Keratinocyte (primary cell): ENCODE data around the gene OR4X1. TPM values are rescaled to one million over a fixed set of nuclear protein-coding genes. Genes with fewer than 3 reads are reported as not detected.
"Not testable (repeated sequence)": the region's sequence is repeated elsewhere in the genome, so short reads cannot be mapped to it uniquely, and the experiment has no call there.

Experiments used
- DNase-seq: peaks from one replicate; pipeline ENCODE4 v3.0.0-alpha.2; 2011; ENCODE audit warnings: low read depth, missing footprints, low spot score
- FAIRE-seq: peaks from 2 replicates; lab custom pipeline; 2011; peaks lifted over from hg19 to GRCh38; lab: Jason Lieb, UNC
- H2AFZ ChIP-seq: 2 replicates; pipeline ENCODE4 v1.6.0; 2012; ENCODE audit warnings: low read length, control low read depth, inconsistent platforms; ENCODE audit not compliant: control insufficient read depth
- H3K27ac ChIP-seq: 2 replicates; pipeline ENCODE4 v1.5.1; 2011; ENCODE audit warnings: low read length; ENCODE audit not compliant: control insufficient read depth, insufficient read depth
- H3K27me3 ChIP-seq: 3 replicates; pipeline ENCODE4 v1.6.0; 2011; ENCODE audit warnings: low read length; ENCODE audit not compliant: control insufficient read depth, insufficient read depth; ENCODE audit errors: extremely low read depth
- H3K36me3 ChIP-seq, 2 experiments: 2 replicates in 1 of 2; 3 replicates in 1 of 2; pipeline ENCODE4 v1.5.1; 2011; ENCODE audit warnings: low read length in 2 of 2, mild to moderate bottlenecking in 1 of 2; ENCODE audit not compliant: control insufficient read depth in 2 of 2, insufficient read depth in 2 of 2; ENCODE audit errors: extremely low read depth in 1 of 2
- H3K4me1 ChIP-seq: 3 replicates; pipeline ENCODE4 v1.5.1; 2011; ENCODE audit warnings: low read length; ENCODE audit not compliant: control insufficient read depth, insufficient read depth; ENCODE audit errors: extremely low read depth
- H3K4me2 ChIP-seq: 3 replicates; pipeline ENCODE4 v1.6.0; 2011; ENCODE audit warnings: low read depth, low read length; ENCODE audit not compliant: control insufficient read depth, insufficient read depth; ENCODE audit errors: extremely low read depth
- H3K4me3 ChIP-seq, 3 experiments: fragments of 200-600 bp in 1 of 3; sonication (generic) in 1 of 3; 2 replicates in 2 of 3; 3 replicates in 1 of 3; pipeline ENCODE4 v1.5.1; 2011 to 2016; ENCODE audit warnings: low read length in 3 of 3, mild to moderate bottlenecking in 3 of 3, control low read depth in 2 of 3, inconsistent platforms in 1 of 3, low read depth in 1 of 3, mixed read lengths in 1 of 3, mixed run types in 1 of 3, moderate library complexity in 1 of 3; ENCODE audit not compliant: control insufficient read depth in 2 of 3, insufficient read depth in 2 of 3; ENCODE audit errors: extremely low read depth in 1 of 3
- H3K79me2 ChIP-seq: 2 replicates; pipeline ENCODE4 v1.6.0; 2012; ENCODE audit warnings: low read length; ENCODE audit not compliant: control insufficient read depth, insufficient read depth
- H3K9ac ChIP-seq: 3 replicates; pipeline ENCODE4 v1.6.0; 2011; ENCODE audit warnings: low read length; ENCODE audit not compliant: control insufficient read depth, insufficient read depth; ENCODE audit errors: extremely low read depth
- H3K9me1 ChIP-seq: 3 replicates; pipeline ENCODE4 v1.6.0; 2011; ENCODE audit warnings: low read length; ENCODE audit not compliant: control insufficient read depth, insufficient read depth; ENCODE audit errors: extremely low read depth
- H3K9me3 ChIP-seq: 2 replicates; pipeline ENCODE4 v1.5.1; 2012; ENCODE audit warnings: low read depth, low read length; ENCODE audit not compliant: control insufficient read depth
- H4K20me1 ChIP-seq: 3 replicates; pipeline ENCODE4 v1.6.0; 2011; ENCODE audit warnings: low read length; ENCODE audit not compliant: control insufficient read depth, insufficient read depth; ENCODE audit errors: extremely low read depth
- CTCF ChIP-seq, 3 experiments: IDR thresholded peaks in 1 of 3; conservative IDR thresholded peaks in 1 of 3; optimal IDR thresholded peaks in 1 of 3; 2 replicates in 2 of 3; 3 replicates in 1 of 3; pipeline versions ENCODE3 to v1.5.1; 2011; ENCODE audit warnings: low read length in 3 of 3, mild to moderate bottlenecking in 3 of 3, moderate library complexity in 2 of 3, control low read depth in 1 of 3, inconsistent platforms in 1 of 3; ENCODE audit not compliant: insufficient read depth in 2 of 3; ENCODE audit errors: extremely low read depth in 1 of 3
- EZH2 ChIP-seq: IDR thresholded peaks from one replicate; pipeline ENCODE4 v1.6.1; 2012; ENCODE audit warnings: inconsistent platforms, mild to moderate bottlenecking, low read length, moderate library complexity
- dilution Hi-C: fragments of 300-500 bp; cut with MboI; formaldehyde crosslinking; loops from one replicate; pipeline ENCODE4 v1.7.0; 2020; ENCODE audit warnings: low sequenced_read_pairs; ENCODE audit not compliant: extremely low pct_ligation_motif_present
- polyA plus RNA-seq, 5 experiments: library from polyadenylated mRNA; depleted of rRNA in 3 of 5; stranded (reverse) in 3 of 5; stranded (forward) in 1 of 5; unstranded in 1 of 5; fragments of >200 nt; gene quantifications; 1 replicate in 1 of 5; 2 replicates in 3 of 5; 3 replicates in 1 of 5; pipeline versions ENCODE4 v1.2.1 to v1.2.3, GENCODE V29; 2011 to 2012; ENCODE audit warnings: missing spikeins in 2 of 5, low read depth in 1 of 5, low replicate concordance in 1 of 5

Gene OR4X1
- polyA plus RNA-seq, 1 donor (not counting 4 experiments of a cell fraction or from before 2014, with no cell fraction given): not detected

DNA sequence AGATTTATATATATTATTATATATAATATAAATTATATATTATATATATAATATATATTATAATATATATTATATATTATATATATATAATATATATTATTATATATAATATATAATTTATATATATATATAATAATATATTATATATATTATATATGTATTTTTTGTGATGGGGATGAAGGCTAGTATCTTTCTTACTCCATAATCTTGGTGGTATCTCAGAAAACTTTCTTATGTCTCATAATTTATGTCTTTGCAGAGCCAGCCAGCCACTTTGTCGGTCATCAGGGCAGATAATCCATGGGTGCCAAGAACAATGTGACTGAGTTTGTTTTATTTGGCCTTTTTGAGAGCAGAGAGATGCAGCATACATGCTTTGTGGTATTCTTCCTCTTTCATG is 42.3 kb downstream of the OR4X1 start, which contains the start of gene OR4S1:
Gene OR4S1, plus strand, starts transcription at position 301 of the 400 bp plus-strand sequence. Its CDS starts 0 bp downstream, at position 301.
- Histone ChIP-seq H2AFZ (no peak within 1 kb of the TSS), H3K36me3 (no peaks in the 10 kb centered on the region), H3K9me3 (no peaks in the 10 kb centered on the region), H3K27ac (no peak within 1 kb of the TSS), H3K4me1 (no peaks in the 10 kb centered on the region), H3K9ac (no peak within 1 kb of the TSS), H3K4me3 (no peak within 1 kb of the TSS), H3K79me2 (no peaks in the 10 kb centered on the region), H3K27me3 (no peaks in the 10 kb centered on the region), H3K9me1 (no peaks in the 10 kb centered on the region), H3K4me2 (no peak within 1 kb of the TSS), H4K20me1 (no peaks in the 10 kb centered on the region)
- dilution Hi-C loops: no loop called here
- TF ChIP-seq CTCF (optimal IDR thresholded peaks at IDR 0.05 in 1 of 3, IDR thresholded peaks at IDR 0.05 in 1 of 3, conservative IDR thresholded peaks at IDR 0.05 in 1 of 3; ENCODE audit: extremely low read depth in 1 of 3, insufficient read depth in 2 of 3, low read length in 3 of 3) (no peak), EZH2 (no peak)
- DNase-seq: no peak
- no peak for FAIRE-seq

- Histone ChIP-seq H3K36me3 (no peaks in the 10 kb centered on the region), H3K4me2 (no peak overlapping the region), H3K9ac (no peak overlapping the region), H3K27me3 (no peaks in the 10 kb centered on the region), H3K9me1 (no peaks in the 10 kb centered on the region), H3K27ac (no peak overlapping the region), H3K79me2 (no peaks in the 10 kb centered on the region), H3K4me3 (no peak overlapping the region), H4K20me1 (no peaks in the 10 kb centered on the region), H3K4me1 (no peaks in the 10 kb centered on the region), H3K9me3 (no peaks in the 10 kb centered on the region), H2AFZ (no peak overlapping the region)
- FAIRE-seq (peak; percentile 51), DNase-seq (no peak)
- TF ChIP-seq EZH2 (no peak), CTCF (optimal IDR thresholded peaks at IDR 0.05 in 1 of 3, IDR thresholded peaks at IDR 0.05 in 1 of 3, conservative IDR thresholded peaks at IDR 0.05 in 1 of 3; ENCODE audit: extremely low read depth in 1 of 3, insufficient read depth in 2 of 3, low read length in 3 of 3) (peak; percentile 75 to 87 (median 82))
- dilution Hi-C loops: no loop called here
These were observed 44.2 kb downstream of the OR4X1 start for GRCh38 chr11:48307760-48308386.

DNA sequence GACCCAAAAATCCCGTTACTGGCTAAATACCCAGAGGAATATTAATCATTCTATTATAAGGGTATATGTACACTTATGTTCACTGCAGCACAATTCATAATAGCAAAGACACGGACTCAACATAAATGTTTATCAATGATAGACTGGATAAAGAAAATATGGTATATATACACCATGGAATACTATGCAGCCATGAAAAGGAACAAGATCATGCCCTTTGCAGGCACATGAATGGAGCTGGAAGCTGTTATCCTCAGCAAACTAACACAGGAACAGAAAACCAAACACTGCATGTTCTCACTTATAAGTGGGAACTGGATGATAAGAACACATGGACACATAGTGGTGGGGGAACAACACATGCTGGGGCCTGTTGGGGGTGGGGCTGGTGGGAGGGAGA is 49.9 kb downstream of the OR4X1 start:
- H3K4me3 ChIP-seq, H3K36me3 ChIP-seq, H3K4me2 ChIP-seq, H3K9me3 ChIP-seq, H3K9ac ChIP-seq, H3K27ac ChIP-seq, dilution Hi-C loops, H4K20me1 ChIP-seq, H3K9me1 ChIP-seq, H2AFZ ChIP-seq, DNase-seq, H3K27me3 ChIP-seq, H3K79me2 ChIP-seq, H3K4me1 ChIP-seq, FAIRE-seq: not testable (repeated sequence)
